NCI-H774 (cell line): Measurements from ENCODE around the gene ADPRHL1.
"Not testable (repeated sequence)": the region's sequence is repeated elsewhere in the genome, so short reads cannot be mapped to it uniquely, and the experiment has no call there.

Source experiments
- DNase-seq: peaks from one replicate; lab custom pipeline; 2025; lab: John Stamatoyannopoulos, UW

The ADPRHL1 gene

DNA sequence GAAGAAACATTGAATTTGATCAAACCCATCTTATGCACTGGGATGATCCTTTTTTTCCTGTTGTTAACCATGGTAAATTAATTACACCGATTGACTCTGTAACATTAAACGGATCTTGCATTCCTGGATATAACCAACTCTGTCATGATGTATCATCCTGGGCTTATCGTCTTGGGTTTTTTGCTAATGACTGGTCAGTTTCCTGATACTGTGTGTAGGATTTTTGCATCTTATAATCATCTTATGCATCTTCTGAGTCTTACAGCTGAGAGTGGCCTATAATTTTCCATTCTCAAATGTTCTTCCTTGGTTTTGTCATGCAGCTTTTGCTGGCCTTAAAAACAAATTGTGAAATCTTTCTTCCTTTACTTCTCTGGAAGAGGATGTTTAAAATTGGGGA lies 24.4 kb upstream of the ADPRHL1 start:
- no peak for DNase-seq

DNA sequence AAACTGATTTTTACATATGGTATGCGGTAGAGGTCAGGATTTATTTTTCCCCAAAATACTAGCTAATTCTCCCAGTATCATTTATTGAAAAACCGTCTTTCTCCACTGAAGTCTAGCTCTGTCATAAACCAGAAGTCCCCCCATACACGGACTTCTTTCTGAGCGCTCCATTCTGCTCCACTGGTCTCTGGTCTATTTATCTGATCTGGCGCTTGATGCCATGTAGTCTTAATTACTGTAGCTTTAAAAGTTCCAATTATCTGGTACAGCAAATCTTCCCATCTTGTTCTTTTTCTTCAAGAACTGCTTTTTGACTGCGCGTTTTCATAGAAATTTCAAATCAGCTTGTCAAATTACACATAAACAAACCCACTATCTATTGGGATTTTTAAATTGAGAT lies 23.5 kb upstream of the ADPRHL1 start:
- no peak for DNase-seq

DNA sequence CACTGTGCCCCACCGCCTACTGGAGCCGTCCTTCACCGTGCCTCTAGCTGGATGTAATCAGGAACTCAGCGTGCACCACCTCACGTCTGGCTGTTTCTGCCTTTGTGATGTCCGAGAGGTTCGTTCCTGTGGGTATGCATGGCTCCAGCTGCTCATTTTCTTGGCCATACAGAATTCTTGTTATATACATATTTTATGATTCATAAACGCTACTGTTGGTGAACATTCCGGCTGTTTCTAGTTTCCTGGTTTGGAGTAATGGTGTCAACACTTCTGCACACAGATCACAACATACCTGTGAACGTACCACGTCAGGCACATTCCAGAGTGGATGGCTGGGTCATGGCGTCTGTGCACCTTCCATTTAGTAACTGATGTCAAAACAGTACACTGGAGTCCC lies 22.6 kb upstream of the ADPRHL1 start:
- DNase-seq = no peak

DNA sequence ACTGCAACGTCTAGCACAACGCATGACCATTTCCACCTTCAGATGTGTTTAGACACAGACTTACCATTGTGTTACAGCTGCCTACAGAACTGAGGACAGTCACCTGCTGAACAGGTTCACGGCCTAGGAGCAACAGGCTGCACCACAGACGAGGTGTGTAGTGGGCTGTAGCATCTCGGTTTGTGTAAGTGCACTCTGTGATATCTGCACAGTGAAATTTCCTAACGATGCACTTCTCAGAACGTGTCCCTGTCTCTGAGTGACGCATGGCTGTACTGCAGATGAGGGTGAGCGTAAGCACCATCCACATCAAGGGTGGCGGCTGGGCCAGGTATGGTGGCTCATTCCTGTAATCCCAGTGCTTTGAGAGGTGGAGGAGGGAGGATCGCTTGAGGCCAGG lies 22.0 kb upstream of the ADPRHL1 start:
- DNase-seq = no peak

DNA sequence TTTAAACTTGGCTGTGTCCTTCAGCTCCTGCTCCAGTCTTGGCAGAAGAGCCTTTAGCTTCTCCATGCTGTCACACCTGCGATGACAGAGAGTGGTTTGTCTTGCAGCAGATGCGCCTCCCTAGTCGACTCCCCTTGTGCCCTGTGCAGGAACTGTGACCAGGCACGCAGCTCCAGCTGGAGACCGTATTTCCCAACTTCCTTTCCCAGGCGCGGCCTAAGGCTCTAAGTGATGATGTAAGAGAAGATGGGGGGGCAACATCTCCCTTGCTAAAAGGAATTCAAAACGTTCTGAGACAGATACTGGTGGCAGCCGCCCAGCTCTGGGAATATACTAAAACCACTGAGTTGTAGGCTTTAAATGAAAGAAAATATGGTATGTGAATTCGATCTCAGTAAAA lies 20.9 kb upstream of the ADPRHL1 start:
- no peak for DNase-seq

DNA sequence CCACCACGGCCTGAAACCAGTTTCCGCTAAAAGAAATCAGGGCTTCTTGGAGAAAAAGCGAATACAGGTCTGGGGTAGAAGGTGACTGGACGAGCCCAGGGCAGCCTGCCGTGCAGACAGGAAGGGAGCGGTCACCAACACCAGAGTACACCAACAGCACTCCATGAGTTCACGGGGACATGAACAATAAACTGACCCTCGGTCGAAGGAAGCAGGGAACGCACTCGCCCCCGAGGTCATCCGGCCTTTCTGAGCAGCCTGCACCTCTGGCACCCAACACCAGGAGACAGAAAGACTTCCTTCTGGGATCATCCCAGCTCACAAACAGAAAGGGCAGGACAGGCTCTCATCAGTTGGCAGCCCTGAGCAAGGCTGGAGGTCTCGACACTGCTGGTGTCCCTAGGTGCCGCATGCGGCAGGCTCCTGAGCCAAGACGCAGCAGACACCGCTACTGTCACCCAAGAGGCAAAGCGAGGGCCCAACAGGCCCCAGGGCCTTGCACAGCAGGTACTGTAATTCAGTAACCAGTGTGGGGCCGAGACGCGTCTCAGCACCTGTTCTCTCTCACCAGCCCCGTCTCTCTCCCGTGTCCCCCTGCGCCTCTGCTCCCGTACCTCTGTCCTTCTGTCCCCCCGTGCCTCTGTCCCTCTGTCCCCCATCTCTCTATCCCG lies 19.2 kb upstream of the ADPRHL1 start:
- DNase-seq = no peak

GRCh38 chr13:113471844-113472243 lies 18.6 kb upstream of the ADPRHL1 start:
- DNase-seq = no peak

DNA sequence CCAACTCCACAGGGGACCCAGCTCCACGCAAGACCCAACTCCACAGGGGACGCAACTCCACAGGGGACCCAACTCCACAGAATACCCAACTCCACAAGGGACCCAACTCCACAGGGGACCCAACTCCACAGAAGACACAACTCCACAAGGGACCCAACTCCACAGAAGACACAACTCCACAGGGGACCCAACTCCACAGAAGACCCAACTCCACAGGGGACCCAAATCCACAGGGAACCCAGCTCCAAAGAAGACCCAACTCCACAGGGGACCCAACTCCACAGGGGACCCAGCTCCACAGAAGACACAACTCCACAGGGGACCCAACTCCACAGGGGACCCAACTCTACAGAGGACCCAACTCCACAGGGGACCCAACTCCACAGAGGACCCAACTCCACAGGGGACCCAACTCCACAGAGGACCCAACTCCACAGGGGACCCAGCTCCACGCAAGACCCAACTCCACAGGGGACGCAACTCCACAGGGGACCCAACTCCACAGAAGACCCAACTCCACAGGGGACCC lies 17.4 kb upstream of the ADPRHL1 start:
- DNase-seq = not testable (repeated sequence)

DNA sequence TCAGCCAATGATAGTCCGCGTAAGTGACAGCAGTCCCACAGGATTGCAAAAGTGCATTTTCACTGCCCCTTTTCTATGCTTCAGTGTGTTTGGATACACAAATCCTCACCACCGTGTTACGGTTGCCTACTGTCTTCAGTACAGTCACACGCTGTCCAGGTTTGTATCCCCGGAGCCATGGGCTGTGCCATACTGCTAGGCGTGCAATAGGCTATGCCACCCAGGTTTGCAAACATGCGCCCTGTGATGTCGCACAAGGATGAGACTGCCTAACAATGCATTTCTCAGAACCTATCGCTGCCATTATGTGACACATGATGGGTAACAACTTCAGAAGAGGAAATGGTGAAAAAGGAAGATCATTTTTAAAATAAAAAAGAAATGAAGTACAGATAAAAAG lies 16.8 kb upstream of the ADPRHL1 start:
- no peak for DNase-seq

DNA sequence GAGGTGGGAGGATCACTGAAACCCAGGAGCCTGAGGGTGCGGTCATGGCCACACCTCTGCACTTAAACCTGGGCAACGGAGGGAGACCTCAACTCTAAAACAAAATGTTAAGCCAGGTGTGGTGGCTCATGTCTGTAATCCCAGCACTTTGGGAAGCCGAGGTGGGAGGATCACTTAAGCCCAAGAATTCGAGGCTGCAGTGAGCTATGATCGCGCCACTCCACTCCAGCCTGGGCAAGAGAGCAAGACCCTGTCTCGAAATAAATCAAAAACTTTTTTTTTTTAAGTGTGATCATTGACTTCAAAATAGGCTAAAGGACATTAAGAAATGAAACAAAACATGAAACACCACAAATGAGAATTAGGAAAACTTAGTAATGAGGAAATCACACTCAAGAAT lies 16.3 kb upstream of the ADPRHL1 start:
- no peak for DNase-seq

GRCh38 chr13:113468472-113469201 lies 15.3 kb upstream of the ADPRHL1 start:
- no peak for DNase-seq

DNA sequence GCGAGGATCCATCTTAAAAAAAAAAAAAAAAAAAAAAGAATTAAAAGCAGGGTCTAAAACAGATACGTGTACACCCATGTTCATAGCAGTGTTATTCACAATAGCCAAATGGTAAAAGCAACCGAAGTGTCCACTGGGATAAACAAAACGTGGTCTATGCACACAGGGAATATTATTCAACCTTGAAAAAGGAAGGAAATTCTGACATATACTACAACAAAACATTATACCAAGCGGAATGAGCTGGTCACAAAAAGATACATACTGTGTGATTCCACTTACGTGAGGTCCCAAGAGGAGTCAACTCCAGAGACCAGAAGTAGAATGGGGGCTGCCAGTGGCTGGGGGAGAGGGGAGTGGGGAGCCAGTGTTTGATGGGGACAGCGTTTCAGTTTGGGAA lies 14.7 kb upstream of the ADPRHL1 start:
- DNase-seq = no peak

DNA sequence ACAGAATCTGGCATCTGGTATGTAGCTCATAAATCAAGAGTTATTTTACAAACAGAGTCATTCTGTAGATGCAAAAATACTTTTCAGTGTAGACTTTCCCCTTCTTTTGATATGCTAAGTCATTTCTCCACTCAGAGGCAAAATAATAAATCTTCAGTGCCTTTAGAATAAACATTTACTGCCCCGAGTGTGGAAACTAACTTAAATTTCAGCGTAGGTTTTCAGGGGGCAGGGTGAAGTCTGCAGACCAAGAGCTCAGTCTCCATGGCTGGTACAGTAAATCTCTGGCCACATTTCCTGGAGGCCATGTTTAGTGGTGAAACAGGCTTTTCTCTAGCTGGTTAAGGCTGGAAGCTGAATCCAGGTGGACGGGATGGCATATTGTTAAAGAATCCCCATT lies 13.1 kb upstream of the ADPRHL1 start:
- no peak for DNase-seq

DNA sequence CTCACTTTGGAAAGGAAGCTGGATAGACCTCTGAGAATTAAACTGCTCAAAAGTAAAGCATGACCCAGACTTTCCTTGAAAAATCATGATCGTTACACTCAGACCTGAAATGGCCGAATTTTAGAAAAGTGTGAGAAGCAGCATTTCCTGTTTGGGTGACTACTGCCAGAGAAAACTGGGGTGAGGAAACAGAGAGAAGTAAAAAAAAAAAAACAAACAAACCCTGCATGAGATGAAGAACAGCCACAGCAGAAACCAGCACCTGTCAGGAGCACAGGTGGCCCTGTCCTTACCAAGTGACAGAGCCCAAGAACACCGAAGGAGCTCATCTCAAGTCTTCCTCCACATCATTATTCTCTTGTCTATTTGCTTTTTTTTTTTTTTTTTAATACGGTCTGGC lies 12.0 kb upstream of the ADPRHL1 start:
- no peak for DNase-seq

DNA sequence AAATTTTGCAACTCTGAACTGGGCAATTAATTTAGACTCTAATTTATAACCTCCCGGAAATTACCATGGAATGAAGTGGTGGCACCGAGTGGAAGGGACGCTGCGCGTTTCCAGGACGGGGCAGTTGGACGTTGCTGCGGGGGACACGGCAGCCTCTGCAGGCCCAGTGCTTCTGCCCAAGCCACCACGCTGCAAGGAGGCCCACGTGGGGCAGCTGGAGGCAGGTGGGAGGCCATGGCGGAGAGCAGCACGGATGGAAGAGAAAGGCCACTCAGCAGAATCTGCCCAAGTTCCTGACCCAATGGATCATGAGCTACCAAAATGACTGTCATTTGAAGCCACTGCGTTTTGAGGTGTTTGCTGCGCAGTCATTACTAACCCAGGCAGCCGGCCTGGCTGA lies 11.2 kb upstream of the ADPRHL1 start:
- DNase-seq = no peak

GRCh38 chr13:113461022-113461751 lies 7.9 kb upstream of the ADPRHL1 start:
- DNase-seq = no peak

DNA sequence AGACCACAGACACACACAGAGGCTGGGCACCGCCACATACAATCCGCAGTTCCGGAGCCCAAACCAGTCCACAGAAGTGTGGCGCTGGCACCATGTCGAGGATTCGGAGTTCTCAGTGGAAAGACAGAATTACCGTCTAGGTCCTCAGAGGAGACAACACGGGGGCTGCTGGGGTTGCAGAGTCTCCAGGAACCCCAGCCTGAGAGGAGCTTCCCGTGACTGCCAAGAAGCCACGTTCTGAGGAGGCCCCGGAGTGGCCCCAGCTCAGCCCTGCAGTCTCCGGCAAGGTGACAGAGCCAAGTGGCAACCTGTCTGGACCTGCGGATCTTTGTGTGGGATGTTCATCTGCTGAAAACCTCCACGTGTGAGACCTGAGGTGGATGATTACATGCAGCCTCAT lies 7.3 kb upstream of the ADPRHL1 start:
- DNase-seq = no peak

DNA sequence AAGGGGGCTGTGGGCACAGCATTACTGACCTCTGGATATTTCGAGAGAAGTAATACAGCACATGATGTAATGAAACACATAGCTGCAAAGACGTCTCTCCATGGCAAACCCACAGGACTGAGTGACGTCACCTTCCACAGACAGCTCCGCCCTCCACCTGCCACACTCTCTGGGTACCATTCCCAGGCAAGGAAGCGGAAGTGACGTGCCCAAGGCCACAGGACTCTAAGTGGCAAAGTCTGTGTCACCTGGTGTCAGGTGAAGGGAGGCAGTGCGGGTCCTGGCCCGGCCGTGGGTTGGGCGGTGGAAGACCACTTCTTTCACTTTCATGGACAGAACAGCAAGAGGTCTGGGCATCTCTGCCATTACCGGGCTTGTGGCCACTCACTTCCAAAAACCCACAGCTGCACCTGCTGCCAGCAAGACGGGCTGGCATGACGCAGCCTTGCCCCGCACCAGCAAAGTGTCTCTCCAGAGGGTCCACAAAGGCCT lies 6.8 kb upstream of the ADPRHL1 start:
- no peak for DNase-seq

GRCh38 chr13:113458253-113459065 lies 5.2 kb upstream of the ADPRHL1 start:
- DNase-seq = no peak

GRCh38 chr13:113457510-113457909 lies 4.2 kb upstream of the ADPRHL1 start:
- DNase-seq = no peak

DNA sequence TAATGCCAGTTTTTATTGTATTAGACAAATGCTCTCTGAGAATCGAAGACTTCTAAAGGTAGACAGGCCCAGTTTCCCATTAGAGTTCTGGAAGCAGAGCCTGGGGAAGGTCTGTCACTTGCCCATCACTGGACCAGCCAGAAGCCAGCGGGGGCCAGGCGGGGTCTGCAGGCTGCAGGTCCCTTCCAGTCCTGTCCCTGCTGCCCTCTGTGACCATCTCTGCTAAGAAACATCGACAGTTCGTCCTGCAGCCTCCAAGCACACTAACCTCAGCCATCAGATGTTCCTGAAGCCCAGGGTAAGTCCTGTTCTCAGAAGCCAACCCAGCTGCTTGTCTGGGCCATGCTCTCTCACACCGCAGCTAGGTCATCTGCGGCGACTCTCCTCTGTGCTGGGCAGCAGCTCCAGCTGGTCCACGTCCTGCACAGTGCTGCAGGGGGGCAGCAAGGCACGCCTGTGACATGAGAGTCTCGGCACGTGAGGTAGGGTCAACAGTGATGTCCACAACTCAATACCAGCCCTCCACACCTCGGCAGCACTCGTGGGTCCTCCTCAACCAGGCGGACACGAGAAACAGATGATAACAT lies 2.9 kb upstream of the ADPRHL1 start:
- DNase-seq = no peak

- no peak for DNase-seq
Observed at GRCh38 chr13:113455384-113455783, 2.1 kb upstream of the ADPRHL1 start.
